Heart left ventricle (tissue), 16 donors: ENCODE measurements around the gene NFIC. TPM values are rescaled to one million over a fixed set of nuclear protein-coding genes. Genes with fewer than 3 reads are reported as not detected.
"Not testable (repeated sequence)": the region's sequence is repeated elsewhere in the genome, so short reads cannot be mapped to it uniquely, and the experiment has no call there.

Experiments
- ATAC-seq, 4 donors: fragments of 200-7000 bp; cut with Tn5 transposase; one replicate each; pipeline ENCODE4 v1.9.1; 2020 to 2022; ENCODE audit warnings: moderate library complexity in 4 of 4, mild to moderate bottlenecking in 3 of 4, moderate number of reproducible peaks in 1 of 4
- DNase-seq, 5 donors: peaks; one replicate each; pipeline ENCODE4 v3.0.0-alpha.2; 2020
- H3K27ac ChIP-seq, 12 donors: fragments of 200-600 bp; sonication (generic) in 4 of 12; one replicate each; pipeline versions ENCODE4 v1.5.0 to v1.8.0; 2016 to 2022; ENCODE audit warnings: mild to moderate bottlenecking in 2 of 12
- H3K27me3 ChIP-seq, 9 donors: fragments of 200-600 bp; sonication (generic) in 2 of 9; one replicate each; pipeline versions ENCODE4 v1.5.1 to v1.8.0; 2016 to 2022; ENCODE audit warnings: mild to moderate bottlenecking in 3 of 9
- H3K36me3 ChIP-seq, 9 donors: fragments of 200-600 bp; sonication (generic) in 2 of 9; one replicate each; pipeline versions ENCODE4 v1.5.0 to v1.8.0; 2018 to 2022; ENCODE audit warnings: mild to moderate bottlenecking in 2 of 9
- H3K4me1 ChIP-seq, 12 donors: fragments of 200-600 bp; sonication (generic) in 4 of 12; one replicate each; pipeline versions ENCODE4 v1.5.0 to v1.8.0; 2016 to 2022; ENCODE audit warnings: mild to moderate bottlenecking in 3 of 12
- H3K4me3 ChIP-seq, 12 donors: fragments of 200-600 bp; sonication (generic) in 4 of 12; one replicate each; pipeline versions ENCODE4 v1.5.0 to v1.8.0; 2017 to 2022; ENCODE audit warnings: mild to moderate bottlenecking in 9 of 12, moderate library complexity in 4 of 12
- H3K9me3 ChIP-seq, 12 donors: fragments of 200-600 bp; sonication (generic) in 4 of 12; one replicate each; pipeline versions ENCODE4 v1.5.0 to v1.8.0; 2016 to 2022; ENCODE audit warnings: mild to moderate bottlenecking in 1 of 12
- POLR2A ChIP-seq, 2 donors: fragments of 450-650 bp; IDR thresholded peaks; one replicate each; pipeline ENCODE4 v1.6.1; 2017; ENCODE audit warnings: antibody characterized with exemption in 2 of 2, mild to moderate bottlenecking in 2 of 2, moderate library complexity in 2 of 2
- WGBS, 4 donors: extraction: QIAGEN DNeasy Blood & Tissue Kit in 2 of 4; methylation state at CpG; one replicate each; pipeline versions ENCODE4 v1.1.5 to v1.1.7; 2013 to 2018; 5-methylcytosine and 5-hydroxymethylcytosine counted together
- intact Hi-C, 10 donors: fragments of 100-400 bp; cut with DNase I; formaldehyde crosslinking; loops; one replicate each; pipeline versions ENCODE4 v1.11.1 to v1.14.2; 2022
- polyA plus RNA-seq, 2 donors: library from polyadenylated mRNA; stranded (reverse); fragments of 200-250 nt; gene quantifications; one replicate each; pipeline ENCODE4 v1.2.3, GENCODE V29; 2013
- total RNA-seq, 9 donors: library from RNA; depleted of rRNA in 2 of 9; stranded (reverse); fragments of >200 nt in 2 of 9; fragmentation: NEBNext Ultra II Directional in 3 of 9; extraction: Animal tissue kit (Norgen Biotek cat#: 25700) in 3 of 9; gene quantifications; one replicate each; pipeline versions ENCODE4 v1.1.0 to v1.2.4, GENCODE V29; 2016 to 2023
- TF ChIP-seq, protein P1 (sequence below), 12 donors: fragments of 200-600 bp; sonication (generic) in 4 of 12; IDR thresholded peaks; one replicate each; pipeline versions ENCODE4 v1.5.0 to v1.8.0; 2018 to 2022; ENCODE audit warnings: antibody characterized with exemption in 12 of 12, mild to moderate bottlenecking in 5 of 12
- donor health status: ischemic (EF 13 %, LVEDD 7.1; RV severe dilation, severe dysfunction).
- donor health status: healthy with polysubstance abuse.
- donor health status: DM: no; HTN: yes; CAD: no.
- donor health status: DM: no; HTN: no; CAD: no.
- donor health status: ischemic (EF 25% LVEDD 6.9; RV normal size, moderate dysfunction).
- donor health status: ischemic (EF 25% LVEDD 5.7; RV mildly dilated, moderate dysfunction).
- donor health status: healthy.
- donor health status: DM: yes; HTN: yes; CAD: no.
- donor health status: ischemic (EF 35%, LVEDD 5.7; RV mildly dilated, moderate dysfunction).
- donor health status: nonischemic (EF 11% LVEDD 7.7; RV severe dilation, severe dysfunction).
- donor health status: DM: yes; HTN: yes; CAD: no.
- donor health status: PGD.
- donor health status: ischemic (EF 29% LVEDD 5.4; RV normal size, mild dysfunction).
- donor health status: nonischemic (EF 23%, LVEDD 6.1; RV moderate dilation, normal function).

Gene NFIC
- total and polyA plus RNA-seq, 11 donors = 107 to 267 (median 159) TPM

DNA sequence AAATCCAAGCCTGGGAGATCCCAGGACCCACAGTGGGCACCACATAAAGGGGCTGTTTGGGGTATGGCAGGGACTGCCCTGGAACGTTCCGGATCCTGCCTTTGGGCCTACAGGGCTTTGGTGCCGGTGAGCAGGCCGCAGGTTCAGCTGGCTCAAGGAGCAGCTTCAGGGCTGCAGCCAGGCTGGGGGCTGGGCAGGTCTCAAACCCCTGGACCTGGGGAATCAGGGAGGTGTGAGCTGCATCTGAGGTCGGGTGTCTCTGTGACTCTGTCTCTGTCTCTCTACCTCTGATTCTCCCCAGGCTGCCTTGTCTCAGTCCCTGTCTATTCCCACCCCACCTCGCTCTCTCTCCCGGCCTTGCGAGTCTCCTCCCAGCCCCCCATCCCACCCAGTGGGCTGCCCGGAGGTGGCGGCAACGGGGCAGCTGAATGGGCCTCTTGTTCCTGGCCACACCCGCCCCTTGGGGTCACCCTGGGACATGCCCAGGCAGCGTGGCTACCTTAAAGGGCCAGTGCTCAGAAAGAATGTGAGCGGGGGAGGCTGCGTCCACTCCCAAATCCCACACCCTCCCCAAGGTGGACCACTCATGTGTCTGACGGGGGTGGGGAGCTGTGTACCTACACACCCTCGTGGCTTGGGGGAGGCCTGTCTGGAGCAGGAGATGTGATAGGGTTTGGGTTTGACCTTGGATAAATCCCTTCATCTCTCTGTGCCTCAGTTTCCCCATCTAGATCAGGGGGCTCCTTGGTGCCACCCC lies 31.1 kb downstream of the NFIC start:
- Histone ChIP-seq H3K27ac (peak overlapping the region; percentile 74 to 100 (median 94)), H3K27me3 (no peaks in the 10 kb centered on the region), H3K36me3 (peaks cover 0 to 14% (median 6%) of the 10 kb centered on the region in 9 donors), H3K4me3 (peak overlapping the region in 3 of 12 donors; percentile 21 to 51 (median 40)), H3K4me1 (peaks cover 5 to 57% (median 34%) of the 10 kb centered on the region in 12 donors), H3K9me3 (no peaks in the 10 kb centered on the region)
- DNase-seq (peak in 1 of 5 donors; percentile 75), ATAC-seq (peak; percentile 6 to 57 (median 46))
- WGBS, 4 donors = 43 to 52% (median 51%) methylated on average over 10 to 17 of the region's 17 CpGs
- TF ChIP-seq POLR2A (IDR thresholded peaks at IDR 0.05) = no peak
- TF ChIP-seq, protein P1, sequence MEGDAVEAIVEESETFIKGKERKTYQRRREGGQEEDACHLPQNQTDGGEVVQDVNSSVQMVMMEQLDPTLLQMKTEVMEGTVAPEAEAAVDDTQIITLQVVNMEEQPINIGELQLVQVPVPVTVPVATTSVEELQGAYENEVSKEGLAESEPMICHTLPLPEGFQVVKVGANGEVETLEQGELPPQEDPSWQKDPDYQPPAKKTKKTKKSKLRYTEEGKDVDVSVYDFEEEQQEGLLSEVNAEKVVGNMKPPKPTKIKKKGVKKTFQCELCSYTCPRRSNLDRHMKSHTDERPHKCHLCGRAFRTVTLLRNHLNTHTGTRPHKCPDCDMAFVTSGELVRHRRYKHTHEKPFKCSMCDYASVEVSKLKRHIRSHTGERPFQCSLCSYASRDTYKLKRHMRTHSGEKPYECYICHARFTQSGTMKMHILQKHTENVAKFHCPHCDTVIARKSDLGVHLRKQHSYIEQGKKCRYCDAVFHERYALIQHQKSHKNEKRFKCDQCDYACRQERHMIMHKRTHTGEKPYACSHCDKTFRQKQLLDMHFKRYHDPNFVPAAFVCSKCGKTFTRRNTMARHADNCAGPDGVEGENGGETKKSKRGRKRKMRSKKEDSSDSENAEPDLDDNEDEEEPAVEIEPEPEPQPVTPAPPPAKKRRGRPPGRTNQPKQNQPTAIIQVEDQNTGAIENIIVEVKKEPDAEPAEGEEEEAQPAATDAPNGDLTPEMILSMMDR (IDR thresholded peaks at IDR 0.05) = no peak
- intact Hi-C loops = loop anchor here in 2 of 10 donors (2.0 kb wide), 2 partner anchors 31 to 67 kb away; partner anchors contain the start of gene NFIC (in 1 of the 2)

DNA sequence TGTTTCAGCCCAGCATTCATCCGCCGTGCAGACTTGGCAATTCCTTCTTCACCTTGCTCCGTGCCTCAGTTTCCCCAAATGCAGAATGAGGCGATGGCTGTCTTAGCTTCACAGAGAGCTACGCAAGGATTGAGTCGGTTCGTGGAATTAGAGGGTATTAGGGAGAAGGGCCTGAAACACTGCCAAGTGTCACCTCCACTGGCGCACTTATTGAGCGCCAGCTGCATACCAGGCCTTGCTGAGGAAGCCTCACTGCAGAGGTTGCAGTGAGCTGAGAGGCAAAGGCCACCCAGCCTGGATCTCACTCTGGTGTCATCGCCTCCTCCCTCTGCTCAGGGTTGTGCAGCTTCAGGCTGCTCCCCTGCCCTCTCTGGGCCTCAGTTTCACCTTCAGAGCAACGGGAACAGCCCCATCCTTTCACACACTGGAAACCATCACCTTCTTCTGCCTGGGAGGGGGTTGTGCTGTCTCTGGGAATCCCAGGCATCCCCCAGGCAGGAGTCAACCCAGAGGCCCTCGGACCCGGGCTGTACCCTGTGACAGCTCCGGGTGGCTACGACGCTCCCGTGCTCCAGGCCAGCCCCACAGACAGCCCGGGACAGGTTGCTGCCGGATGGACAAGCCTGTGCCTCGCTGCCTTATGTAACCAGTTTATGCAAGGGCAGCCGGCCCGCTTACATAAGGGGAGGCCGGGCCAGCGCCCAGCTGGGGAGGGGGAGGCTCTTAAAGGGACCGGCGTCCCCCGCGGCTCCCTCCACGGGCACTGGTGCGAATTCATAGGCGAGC lies 31.9 kb downstream of the NFIC start:
- TF ChIP-seq, protein P1 (IDR thresholded peaks at IDR 0.05) = no peak
- peak in 1 of 2 donors; percentile 17 for TF ChIP-seq POLR2A (IDR thresholded peaks at IDR 0.05)
- ATAC-seq (peak; percentile 72 to 91 (median 85)), DNase-seq (peak; percentile 77 to 90 (median 85))
- peaks cover 0 to 14% (median 6%) of the 10 kb centered on the region in 9 donors for H3K36me3 ChIP-seq
- no peaks in the 10 kb centered on the region for H3K27me3 ChIP-seq
- H3K4me3 ChIP-seq = peak overlapping the region in 10 of 12 donors; percentile 13 to 52 (median 39)
- intact Hi-C loops = loop anchor here in 1 of 10 donors (2.0 kb wide), 1 partner anchor 32 kb away; the partner anchor contains the start of gene NFIC
- peak overlapping the region; percentile 74 to 100 (median 94) for H3K27ac ChIP-seq
- H3K9me3 ChIP-seq = no peaks in the 10 kb centered on the region
- WGBS, 4 donors = 43 to 62% (median 48%) methylated on average over 21 to 31 of the region's 31 CpGs
- H3K4me1 ChIP-seq = peaks cover 8 to 63% (median 39%) of the 10 kb centered on the region in 12 donors

GRCh38 chr19:3398900-3399278 lies 32.5 kb downstream of the NFIC start:
- DNase-seq (no peak), ATAC-seq (peak in 3 of 4 donors; percentile 2 to 6 (median 5))
- intact Hi-C loops = loop anchor here in 1 of 10 donors (2.0 kb wide), 1 partner anchor 32 kb away; the partner anchor contains the start of gene NFIC
- Histone ChIP-seq H3K36me3 (peaks cover 0 to 14% (median 5%) of the 10 kb centered on the region in 9 donors), H3K9me3 (no peaks in the 10 kb centered on the region), H3K4me1 (peaks cover 8 to 68% (median 44%) of the 10 kb centered on the region in 12 donors), H3K27ac (peak overlapping the region; percentile 74 to 100 (median 94)), H3K4me3 (peak overlapping the region in 8 of 12 donors; percentile 13 to 52 (median 39)), H3K27me3 (no peaks in the 10 kb centered on the region)
- WGBS, 4 donors = 48 to 64% (median 59%) methylated on average over 7 to 10 of the region's 10 CpGs
- TF ChIP-seq POLR2A (IDR thresholded peaks at IDR 0.05) = no peak
- TF ChIP-seq, protein P1 (IDR thresholded peaks at IDR 0.05) = no peak

GRCh38 chr19:3399311-3399710 lies 32.9 kb downstream of the NFIC start:
- ATAC-seq, H3K27me3 ChIP-seq, H3K9me3 ChIP-seq, DNase-seq, H3K4me3 ChIP-seq: not testable (repeated sequence)
- Histone ChIP-seq H3K36me3 (peaks cover 0 to 14% (median 5%) of the 10 kb centered on the region in 9 donors), H3K27ac (peak overlapping the region; percentile 74 to 100 (median 94)), H3K4me1 (peaks cover 8 to 73% (median 46%) of the 10 kb centered on the region in 12 donors)
- intact Hi-C loops = loop anchor here in 1 of 10 donors (2.0 kb wide), 1 partner anchor 33 kb away; the partner anchor contains the start of gene NFIC
- WGBS, 4 donors = 60 to 83% (median 77%) methylated on average over 7 of the region's 7 CpGs
